Type B pancreatic cell (in vitro differentiated cells): Measurements from ENCODE around the gene MCOLN1. TPM values are rescaled to one million over a fixed set of nuclear protein-coding genes. Genes with fewer than 3 reads are reported as not detected.

ENCODE experiments used
- DNase-seq: peaks from one replicate; pipeline ENCODE4 v3.0.0; 2021; ENCODE audit warnings: mixed read lengths; ENCODE audit not compliant: unreplicated experiment; ENCODE audit errors: extremely low spot score
- H3K27ac Mint-ChIP-seq: 2 replicates; pipeline ENCODE4 v1.8.0; 2021; ENCODE audit warnings: mild to moderate bottlenecking, mixed read lengths
- H3K27me3 Mint-ChIP-seq: 2 replicates; pipeline ENCODE4 v1.8.0; 2021; ENCODE audit warnings: mixed read lengths
- H3K36me3 Mint-ChIP-seq: 2 replicates; pipeline ENCODE4 v1.8.0; 2021; ENCODE audit warnings: mixed read lengths
- H3K4me1 Mint-ChIP-seq: one replicate; pipeline ENCODE4 v1.8.0; 2021; ENCODE audit warnings: mixed read lengths; ENCODE audit not compliant: unreplicated experiment
- H3K4me3 Mint-ChIP-seq: 2 replicates; pipeline ENCODE4 v1.8.0; 2021; ENCODE audit warnings: mild to moderate bottlenecking, mixed read lengths
- H3K9me3 Mint-ChIP-seq: 2 replicates; pipeline ENCODE4 v1.8.0; 2021; ENCODE audit warnings: mixed read lengths
- total RNA-seq: library from RNA; stranded (reverse); gene quantifications from 2 replicates; pipeline ENCODE4 v1.2.1, GENCODE V29; 2021; ENCODE audit warnings: low replicate concordance
- TF ChIP-seq, protein P1 (sequence below): fragments of 200-600 bp; sonication (generic); conservative IDR thresholded peaks from 2 replicates; pipeline ENCODE4 v1.5.0; 2021; ENCODE audit warnings: antibody characterized with exemption, mild to moderate bottlenecking

The MCOLN1 gene
- total RNA-seq, 1 donor from 2014 or later, result 24.0 TPM

DNA sequence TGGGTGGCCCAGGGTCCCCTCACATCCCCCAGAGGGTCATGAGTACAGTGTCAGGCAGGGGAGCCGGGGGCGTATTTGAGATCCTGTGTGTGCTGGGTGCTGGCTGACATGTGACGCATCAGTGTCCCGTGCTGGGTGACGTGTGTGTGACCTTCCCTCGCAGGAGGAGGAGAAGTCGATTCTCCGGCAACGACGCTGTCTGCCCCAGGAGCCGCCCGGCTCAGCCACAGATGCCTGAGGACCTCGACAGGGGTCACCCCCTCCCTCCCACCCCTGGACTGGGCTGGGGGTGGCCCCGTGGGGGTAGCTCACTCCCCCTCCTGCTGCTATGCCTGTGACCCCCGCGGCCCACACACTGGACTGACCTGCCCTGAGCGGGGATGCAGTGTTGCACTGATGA, 38.9 kb downstream of the MCOLN1 start:
- Mint-ChIP-seq H3K4me1 (no peaks in the 10 kb centered on the region), H3K4me3 (no peak overlapping the region), H3K36me3 (peaks cover 13% of the 10 kb centered on the region), H3K9me3 (no peaks in the 10 kb centered on the region), H3K27me3 (no peaks in the 10 kb centered on the region), H3K27ac (no peak overlapping the region)
- DNase-seq, result no peak
- TF ChIP-seq, protein P1, sequence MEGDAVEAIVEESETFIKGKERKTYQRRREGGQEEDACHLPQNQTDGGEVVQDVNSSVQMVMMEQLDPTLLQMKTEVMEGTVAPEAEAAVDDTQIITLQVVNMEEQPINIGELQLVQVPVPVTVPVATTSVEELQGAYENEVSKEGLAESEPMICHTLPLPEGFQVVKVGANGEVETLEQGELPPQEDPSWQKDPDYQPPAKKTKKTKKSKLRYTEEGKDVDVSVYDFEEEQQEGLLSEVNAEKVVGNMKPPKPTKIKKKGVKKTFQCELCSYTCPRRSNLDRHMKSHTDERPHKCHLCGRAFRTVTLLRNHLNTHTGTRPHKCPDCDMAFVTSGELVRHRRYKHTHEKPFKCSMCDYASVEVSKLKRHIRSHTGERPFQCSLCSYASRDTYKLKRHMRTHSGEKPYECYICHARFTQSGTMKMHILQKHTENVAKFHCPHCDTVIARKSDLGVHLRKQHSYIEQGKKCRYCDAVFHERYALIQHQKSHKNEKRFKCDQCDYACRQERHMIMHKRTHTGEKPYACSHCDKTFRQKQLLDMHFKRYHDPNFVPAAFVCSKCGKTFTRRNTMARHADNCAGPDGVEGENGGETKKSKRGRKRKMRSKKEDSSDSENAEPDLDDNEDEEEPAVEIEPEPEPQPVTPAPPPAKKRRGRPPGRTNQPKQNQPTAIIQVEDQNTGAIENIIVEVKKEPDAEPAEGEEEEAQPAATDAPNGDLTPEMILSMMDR, result no peak

DNA sequence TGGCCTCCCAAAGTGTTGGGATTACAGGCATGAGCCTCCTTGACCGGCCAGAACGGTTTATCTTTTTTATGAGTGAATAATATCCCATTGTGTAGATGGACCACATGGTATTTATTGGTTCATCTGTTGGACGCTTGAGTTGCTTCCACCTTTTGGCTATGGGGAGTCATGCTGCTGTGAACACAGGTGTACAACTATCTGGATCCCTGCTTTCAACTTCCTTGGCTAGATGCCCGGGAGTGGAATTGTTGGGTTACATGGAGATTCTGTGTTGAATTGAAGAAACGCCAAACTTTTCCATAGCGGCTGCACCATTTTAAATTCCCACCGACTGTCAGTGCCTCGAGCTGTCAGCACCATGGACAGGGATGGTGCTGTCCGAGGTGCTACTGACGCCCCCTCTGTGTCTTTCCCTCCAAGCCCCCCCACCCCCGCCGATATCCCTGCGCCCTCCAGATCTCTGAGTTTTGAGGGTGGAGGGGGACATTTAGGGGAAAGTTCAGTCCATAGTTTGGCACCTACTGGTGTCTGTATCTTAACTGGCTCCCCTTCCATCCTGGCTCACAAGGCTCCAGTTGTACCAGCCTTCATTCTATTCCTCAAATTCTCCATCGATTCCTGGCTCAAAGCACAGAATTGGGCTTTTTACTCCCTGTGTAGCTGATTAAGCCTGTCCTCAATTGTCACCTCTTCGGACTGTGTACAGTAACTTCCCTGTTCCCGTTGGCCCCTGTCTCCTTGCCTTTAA, 40.4 kb downstream of the MCOLN1 start:
- Mint-ChIP-seq H3K27me3 (no peaks in the 10 kb centered on the region), H3K4me3 (no peak overlapping the region), H3K36me3 (peaks cover 11% of the 10 kb centered on the region), H3K27ac (no peak overlapping the region), H3K4me1 (no peaks in the 10 kb centered on the region), H3K9me3 (no peaks in the 10 kb centered on the region)
- DNase-seq, result no peak
- TF ChIP-seq, protein P1, result no peak

DNA sequence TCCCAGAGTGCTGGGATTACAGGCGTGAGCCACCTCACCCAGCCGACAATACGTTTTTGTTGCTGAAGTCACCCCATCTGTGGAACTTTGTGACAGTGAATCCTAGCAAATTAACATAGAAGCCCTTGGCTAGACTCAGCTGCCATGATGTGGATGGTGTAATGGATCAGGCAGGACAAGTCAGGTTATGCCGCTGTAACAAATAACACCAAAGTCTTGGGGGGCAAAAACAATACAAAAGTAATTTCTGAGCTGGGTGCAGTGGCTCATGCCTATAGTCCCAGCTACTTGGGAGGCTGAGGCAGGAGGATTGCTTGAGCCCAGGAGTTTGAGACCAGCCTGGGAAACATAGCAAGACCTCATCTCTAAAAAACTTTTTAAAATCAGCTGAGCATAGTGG, 42.4 kb downstream of the MCOLN1 start:
- peaks cover 4% of the 10 kb centered on the region for H3K36me3 Mint-ChIP-seq
- no peaks in the 10 kb centered on the region for H3K9me3 Mint-ChIP-seq
- no peak overlapping the region for H3K27ac Mint-ChIP-seq
- no peaks in the 10 kb centered on the region for H3K27me3 Mint-ChIP-seq
- TF ChIP-seq, protein P1, result no peak
- DNase-seq, result no peak
- no peak overlapping the region for H3K4me3 Mint-ChIP-seq
- no peaks in the 10 kb centered on the region for H3K4me1 Mint-ChIP-seq

DNA sequence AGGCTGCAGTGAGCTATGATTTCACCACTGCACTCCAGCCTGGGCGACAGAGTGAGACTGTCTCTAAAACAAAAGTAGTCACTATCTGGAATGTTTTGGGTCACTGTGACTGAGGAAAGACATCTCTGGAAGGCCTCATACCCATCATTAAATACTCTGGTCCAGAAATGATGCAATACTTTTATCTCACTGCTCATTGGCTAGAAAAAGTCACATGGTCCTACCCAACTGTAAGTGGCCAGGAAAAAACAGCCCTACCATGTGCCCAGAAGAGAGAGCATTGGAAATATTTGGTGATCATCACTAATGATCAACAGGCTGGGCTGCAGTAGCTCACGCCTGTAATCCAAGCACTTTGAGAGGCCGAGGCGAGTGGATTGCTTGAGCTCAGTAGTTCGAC, 42.9 kb downstream of the MCOLN1 start:
- peaks cover 1% of the 10 kb centered on the region for H3K36me3 Mint-ChIP-seq
- no peaks in the 10 kb centered on the region for H3K9me3 Mint-ChIP-seq

DNA sequence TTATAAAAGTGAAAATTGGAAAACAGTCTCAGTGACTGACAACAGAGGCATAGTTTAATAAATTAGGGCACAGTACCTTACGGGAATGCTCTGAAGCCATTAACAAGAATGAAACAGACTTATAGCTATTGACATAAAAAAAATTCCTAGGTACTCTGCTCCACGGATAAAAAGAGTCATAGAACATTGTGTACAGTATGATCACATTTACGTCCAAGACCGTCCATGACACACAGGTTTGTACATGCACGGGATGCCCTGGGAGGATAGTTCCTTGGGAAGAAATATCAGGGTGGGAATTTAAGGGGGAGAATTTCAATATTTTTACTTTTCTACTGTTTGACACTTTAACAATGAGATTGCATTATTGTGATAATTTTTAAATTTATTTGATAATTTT, 48.3 kb downstream of the MCOLN1 start:
- no peak for DNase-seq
- no peak overlapping the region for H3K27ac Mint-ChIP-seq
- H3K4me3 Mint-ChIP-seq, result no peak overlapping the region
- H3K36me3 Mint-ChIP-seq, result no peaks in the 10 kb centered on the region
- no peaks in the 10 kb centered on the region for H3K9me3 Mint-ChIP-seq
- no peaks in the 10 kb centered on the region for H3K4me1 Mint-ChIP-seq
- TF ChIP-seq, protein P1, result no peak
- peaks cover 5% of the 10 kb centered on the region for H3K27me3 Mint-ChIP-seq

More for the DNA sequence above, 42.9 kb downstream of the MCOLN1 start:
- TF ChIP-seq, protein P1, result no peak
- Mint-ChIP-seq H3K4me1 (no peaks in the 10 kb centered on the region), H3K4me3 (no peak overlapping the region), H3K27ac (no peak overlapping the region), H3K27me3 (no peaks in the 10 kb centered on the region)
- no peak for DNase-seq
